Measurements from ENCODE around the gene CAMKMT. TPM values are rescaled to one million over a fixed set of nuclear protein-coding genes. Genes with fewer than 3 reads are reported as not detected.
A peak's percentile ranks its signal among the peaks of the same experiment; 100 is the strongest.

CAMKMT gene
- total RNA-seq, 4 donors from 2014 or later, result 2.9 to 18.8 (median 11.2) TPM

- H3K4me1 ChIP-seq, result peaks cover 0 to 5% of the 10 kb centered on the region in 2 donors
- DNase-seq, result peak in 1 of 2 donors; percentile 31
- H3K36me3 ChIP-seq, result no peaks in the 10 kb centered on the region
- no peak overlapping the region for H3K27ac ChIP-seq
- TF ChIP-seq POLR2A (IDR thresholded peaks at IDR 0.05) (no peak), CTCF (IDR thresholded peaks at IDR 0.05) (no peak)
- H3K27me3 ChIP-seq, result no peaks in the 10 kb centered on the region
- H3K9me3 ChIP-seq, result no peaks in the 10 kb centered on the region
- H3K4me3 ChIP-seq, result no peak overlapping the region
- intact Hi-C loops (cut with DNase I; ENCODE audit: low total_unique reads), result no loop called here
These were observed 3.2 kb upstream of the CAMKMT start for GRCh38 chr2:44358503-44358902.

GRCh38 chr2:44360749-44361329 lies 908 bp upstream of the CAMKMT start:
- TF ChIP-seq POLR2A (IDR thresholded peaks at IDR 0.05) (no peak), CTCF (IDR thresholded peaks at IDR 0.05) (no peak)
- Histone ChIP-seq H3K36me3 (no peaks in the 10 kb centered on the region), H3K4me1 (peaks cover 0 to 5% of the 10 kb centered on the region in 2 donors), H3K27me3 (no peaks in the 10 kb centered on the region), H3K9me3 (no peaks in the 10 kb centered on the region), H3K27ac (peak overlapping the region; percentile 97 to 98), H3K4me3 (peak overlapping the region; percentile 76 to 99)
- intact Hi-C loops (cut with DNase I; ENCODE audit: low total_unique reads), result no loop called here
- no peak for DNase-seq

- intact Hi-C loops (cut with DNase I; ENCODE audit: low total_unique reads), result no loop called here
- peak overlapping the region; percentile 97 to 98 for H3K27ac ChIP-seq
- no peaks in the 10 kb centered on the region for H3K36me3 ChIP-seq
- no peaks in the 10 kb centered on the region for H3K27me3 ChIP-seq
- DNase-seq, result peak; percentile 35 to 39
- peaks cover 0 to 5% of the 10 kb centered on the region in 2 donors for H3K4me1 ChIP-seq
- TF ChIP-seq CTCF (IDR thresholded peaks at IDR 0.05) (peak in 1 of 4 experiments; percentile 1), POLR2A (IDR thresholded peaks at IDR 0.05) (no peak)
- peak overlapping the region; percentile 76 to 99 for H3K4me3 ChIP-seq
- no peaks in the 10 kb centered on the region for H3K9me3 ChIP-seq
These were observed 664 bp downstream of the CAMKMT start for GRCh38 chr2:44362207-44363015.

GRCh38 chr2:44364604-44365003 lies 2.9 kb downstream of the CAMKMT start:
- Histone ChIP-seq H3K36me3 (no peaks in the 10 kb centered on the region), H3K27me3 (no peaks in the 10 kb centered on the region), H3K4me3 (no peak overlapping the region), H3K9me3 (no peaks in the 10 kb centered on the region), H3K4me1 (peaks cover 0 to 3% of the 10 kb centered on the region in 2 donors), H3K27ac (no peak overlapping the region)
- DNase-seq, result no peak
- intact Hi-C loops (cut with DNase I; ENCODE audit: low total_unique reads), result no loop called here
- TF ChIP-seq CTCF (IDR thresholded peaks at IDR 0.05) (no peak), POLR2A (IDR thresholded peaks at IDR 0.05) (no peak)

GRCh38 chr2:44367591-44367990 lies 5.8 kb downstream of the CAMKMT start:
- intact Hi-C loops (cut with DNase I; ENCODE audit: low total_unique reads), result no loop called here
- no peaks in the 10 kb centered on the region for H3K36me3 ChIP-seq
- H3K4me1 ChIP-seq, result no peaks in the 10 kb centered on the region
- TF ChIP-seq CTCF (IDR thresholded peaks at IDR 0.05) (no peak), POLR2A (IDR thresholded peaks at IDR 0.05) (no peak)
- no peak overlapping the region for H3K27ac ChIP-seq
- no peak overlapping the region for H3K4me3 ChIP-seq
- DNase-seq, result no peak
- no peaks in the 10 kb centered on the region for H3K9me3 ChIP-seq
- H3K27me3 ChIP-seq, result no peaks in the 10 kb centered on the region
